Activated CD8-positive, alpha-beta T cell treated with anti-CD3 and anti-CD28 coated beads for 36 hours (primary cell): ENCODE results near the gene DDX47. TPM values are rescaled to one million over a fixed set of nuclear protein-coding genes. Genes with fewer than 3 reads are reported as not detected.
"Not testable (repeated sequence)": the region's sequence is repeated elsewhere in the genome, so short reads cannot be mapped to it uniquely, and the experiment has no call there.

Experiments
- ATAC-seq: fragments of 200-7000 bp; cut with Tn5 transposase; one replicate; pipeline ENCODE4 v1.10.0; 2021; ENCODE audit warnings: mild to moderate bottlenecking, moderate library complexity
- CTCF ChIA-PET: fragments of 350-600 bp; sonication (Branson Sonifier 250); formaldehyde crosslinking; loops from one replicate; lab custom pipeline; 2021; ENCODE audit warnings: antibody characterized with exemption; lab: Charles Lee
- POLR2A ChIA-PET: fragments of 350-600 bp; sonication (Branson Sonifier 250); formaldehyde crosslinking; loops from one replicate; lab custom pipeline; 2021; ENCODE audit warnings: antibody characterized with exemption; lab: Charles Lee
- DNase-seq: peaks from one replicate; pipeline ENCODE4 v3.0.0-alpha.2; 2020
- H3K27ac Mint-ChIP-seq: one replicate; pipeline ENCODE4 v1.8.0; 2021; ENCODE audit warnings: mild to moderate bottlenecking, mixed read lengths
- H3K27me3 Mint-ChIP-seq: one replicate; pipeline ENCODE4 v1.8.0; 2021; ENCODE audit warnings: mixed read lengths
- H3K36me3 Mint-ChIP-seq: one replicate; pipeline ENCODE4 v1.8.0; 2021; ENCODE audit warnings: low read depth, mixed read lengths
- H3K4me1 Mint-ChIP-seq: one replicate; pipeline ENCODE4 v1.8.0; 2021; ENCODE audit warnings: low read depth, mixed read lengths
- H3K4me3 Mint-ChIP-seq: one replicate; pipeline ENCODE4 v1.8.0; 2021; ENCODE audit warnings: mild to moderate bottlenecking, moderate library complexity, mixed read lengths
- H3K9me3 Mint-ChIP-seq: one replicate; pipeline ENCODE4 v1.8.0; 2021; ENCODE audit warnings: mixed read lengths
- intact Hi-C: fragments of 100-400 bp; cut with micrococcal nuclease; formaldehyde crosslinking; loops from one replicate; pipeline ENCODE4 v1.10.0; 2022
- total RNA-seq, 2 experiments: library from RNA; stranded (reverse); gene quantifications; one replicate each; pipeline ENCODE4 v1.2.3, GENCODE V29; 2021
- TF ChIP-seq, protein P1 (sequence below): fragments of 200-600 bp; IDR thresholded peaks from one replicate; pipeline ENCODE4 v1.8.0; 2022; ENCODE audit warnings: antibody characterized with exemption, mild to moderate bottlenecking

The DDX47 gene
- total RNA-seq, 2 experiments from 2014 or later = 86.0 to 96.9 TPM

DNA sequence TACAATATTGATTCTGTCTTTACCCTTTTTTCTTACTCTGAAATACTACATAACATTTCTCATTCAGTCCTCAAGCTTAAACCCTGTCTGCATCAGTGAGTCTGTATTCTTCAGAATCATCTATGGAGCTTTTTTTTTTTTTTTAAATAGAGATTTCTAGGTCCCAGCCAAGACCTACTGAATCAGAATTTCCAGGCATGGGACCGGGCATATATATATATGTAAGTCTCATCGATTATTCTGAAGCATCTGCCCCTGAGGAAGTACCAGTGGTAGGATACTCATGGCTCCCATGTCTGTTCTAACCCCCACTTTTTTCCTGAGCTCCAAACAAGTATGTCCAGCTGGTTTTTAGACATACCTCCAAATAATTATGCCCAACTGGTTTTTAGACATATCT lies 6.1 kb downstream of the DDX47 start:
- intact Hi-C loops = no loop called here
- Mint-ChIP-seq H3K36me3 (peaks cover 69% of the 10 kb centered on the region), H3K9me3 (no peaks in the 10 kb centered on the region), H3K4me1 (peaks cover 61% of the 10 kb centered on the region), H3K27ac (peak overlapping the region; percentile 68), H3K27me3 (no peaks in the 10 kb centered on the region), H3K4me3 (no peak overlapping the region)
- TF ChIP-seq, protein P1, sequence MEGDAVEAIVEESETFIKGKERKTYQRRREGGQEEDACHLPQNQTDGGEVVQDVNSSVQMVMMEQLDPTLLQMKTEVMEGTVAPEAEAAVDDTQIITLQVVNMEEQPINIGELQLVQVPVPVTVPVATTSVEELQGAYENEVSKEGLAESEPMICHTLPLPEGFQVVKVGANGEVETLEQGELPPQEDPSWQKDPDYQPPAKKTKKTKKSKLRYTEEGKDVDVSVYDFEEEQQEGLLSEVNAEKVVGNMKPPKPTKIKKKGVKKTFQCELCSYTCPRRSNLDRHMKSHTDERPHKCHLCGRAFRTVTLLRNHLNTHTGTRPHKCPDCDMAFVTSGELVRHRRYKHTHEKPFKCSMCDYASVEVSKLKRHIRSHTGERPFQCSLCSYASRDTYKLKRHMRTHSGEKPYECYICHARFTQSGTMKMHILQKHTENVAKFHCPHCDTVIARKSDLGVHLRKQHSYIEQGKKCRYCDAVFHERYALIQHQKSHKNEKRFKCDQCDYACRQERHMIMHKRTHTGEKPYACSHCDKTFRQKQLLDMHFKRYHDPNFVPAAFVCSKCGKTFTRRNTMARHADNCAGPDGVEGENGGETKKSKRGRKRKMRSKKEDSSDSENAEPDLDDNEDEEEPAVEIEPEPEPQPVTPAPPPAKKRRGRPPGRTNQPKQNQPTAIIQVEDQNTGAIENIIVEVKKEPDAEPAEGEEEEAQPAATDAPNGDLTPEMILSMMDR = no peak
- CTCF ChIA-PET = interaction anchor here (1.0 kb wide), 1 partner anchor 18 kb away, joined by 4 read pairs; no protein-coding TSS in a partner anchor
- no peak for DNase-seq
- POLR2A ChIA-PET = no interaction called here
- ATAC-seq = no peak

DNA sequence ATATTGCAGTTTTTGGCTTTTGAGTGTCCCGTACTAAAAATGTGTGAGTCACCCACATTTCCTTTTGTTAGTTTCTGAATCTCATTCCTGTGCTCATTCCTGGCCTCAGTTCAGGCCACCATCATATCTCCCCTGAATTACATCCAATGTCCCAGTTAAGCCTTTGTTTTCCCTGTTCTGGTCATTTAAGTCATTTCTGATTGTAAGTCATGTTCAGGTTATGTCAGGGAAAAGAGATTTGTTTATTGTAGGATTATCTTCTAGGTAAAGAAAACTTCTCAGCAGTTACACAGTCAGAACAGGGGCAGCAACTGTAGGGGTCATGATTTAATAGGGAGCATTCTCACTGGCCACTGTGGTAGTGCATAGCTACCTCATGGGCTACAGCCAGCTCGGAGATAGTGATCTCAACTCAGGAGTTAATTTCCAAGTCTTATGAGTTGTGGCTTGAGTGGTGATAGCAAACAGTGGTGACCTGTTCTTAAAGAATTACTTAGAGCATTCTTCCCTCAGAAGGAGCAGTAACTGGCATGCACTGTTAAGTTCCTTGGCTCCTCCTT lies 6.7 kb downstream of the DDX47 start:
- TF ChIP-seq, protein P1 = no peak
- ChIA-PET POLR2A (no interaction called here), CTCF (interaction anchor here (1.0 kb wide), 1 partner anchor 17 kb away, joined by 4 read pairs; no protein-coding TSS in a partner anchor)
- Mint-ChIP-seq H3K27ac (peak overlapping the region; percentile 4), H3K9me3 (no peaks in the 10 kb centered on the region), H3K27me3 (no peaks in the 10 kb centered on the region), H3K36me3 (peaks cover 69% of the 10 kb centered on the region), H3K4me3 (no peak overlapping the region), H3K4me1 (peaks cover 56% of the 10 kb centered on the region)
- ATAC-seq (no peak), DNase-seq (no peak)
- intact Hi-C loops = no loop called here

DNA sequence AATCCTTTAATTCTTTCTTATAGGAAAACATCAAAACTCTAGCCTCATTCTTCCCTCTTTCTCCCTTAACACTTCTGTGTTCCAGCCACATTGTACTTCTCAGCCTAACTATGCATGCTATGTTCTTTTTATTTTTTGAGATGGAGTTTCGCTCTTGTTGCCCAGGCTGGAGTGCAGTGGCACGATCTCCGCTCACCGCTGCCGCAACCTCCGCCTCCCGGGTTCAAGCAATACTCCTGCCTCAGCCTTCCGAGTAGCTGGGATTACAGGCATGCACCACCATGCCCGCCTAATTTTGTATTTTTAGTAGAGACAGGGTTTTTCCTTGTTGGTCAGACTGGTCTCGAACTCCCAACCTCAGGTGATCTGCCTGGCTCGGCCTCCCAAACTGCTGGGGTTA lies 7.2 kb downstream of the DDX47 start:
- H3K4me3 Mint-ChIP-seq, H3K9me3 Mint-ChIP-seq, H3K27me3 Mint-ChIP-seq, DNase-seq, POLR2A ChIA-PET, H3K27ac Mint-ChIP-seq, intact Hi-C loops, ATAC-seq: not testable (repeated sequence)
- peaks cover 71% of the 10 kb centered on the region for H3K36me3 Mint-ChIP-seq
- peaks cover 53% of the 10 kb centered on the region for H3K4me1 Mint-ChIP-seq
- CTCF ChIA-PET = interaction anchor here (3.7 kb wide), 1 partner anchor 32 kb away, joined by 19 read pairs; no protein-coding TSS in a partner anchor

DNA sequence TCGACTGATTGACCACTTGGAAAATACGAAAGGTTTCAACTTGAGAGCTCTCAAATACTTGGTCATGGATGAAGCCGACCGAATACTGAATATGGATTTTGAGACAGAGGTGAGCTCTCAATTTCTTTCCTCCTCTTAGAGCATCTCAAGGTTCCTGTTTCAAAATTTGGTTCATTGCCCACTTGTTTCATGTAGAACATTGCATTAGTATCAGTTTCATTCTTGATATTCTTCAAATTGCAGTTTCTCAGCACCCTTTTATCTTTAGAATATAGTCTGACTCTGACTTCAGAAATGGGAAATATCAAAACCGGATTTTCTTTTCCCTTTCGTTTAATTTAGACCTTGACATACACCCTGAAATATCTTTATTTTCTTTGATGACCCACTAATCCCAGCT lies 8.8 kb downstream of the DDX47 start:
- ATAC-seq (no peak), DNase-seq (no peak)
- peaks cover 64% of the 10 kb centered on the region for H3K36me3 Mint-ChIP-seq
- H3K4me1 Mint-ChIP-seq = peaks cover 37% of the 10 kb centered on the region
- ChIA-PET CTCF (interaction anchor here (1.0 to 3.7 kb wide), 5 partner anchors 8 to 33 kb away, joined by 3 to 19 read pairs (median 7); partner anchors contain the start of gene DDX47), POLR2A (interaction anchor here (0.6 to 1.4 kb wide), 3 partner anchors 8 to 969 kb away, joined by 3 to 6 read pairs (median 3); no protein-coding TSS in a partner anchor)
- no peaks in the 10 kb centered on the region for H3K9me3 Mint-ChIP-seq
- H3K27me3 Mint-ChIP-seq = no peaks in the 10 kb centered on the region
- TF ChIP-seq, protein P1 = no peak
- intact Hi-C loops = no loop called here
- H3K4me3 Mint-ChIP-seq = no peak overlapping the region
- H3K27ac Mint-ChIP-seq = no peak overlapping the region

DNA sequence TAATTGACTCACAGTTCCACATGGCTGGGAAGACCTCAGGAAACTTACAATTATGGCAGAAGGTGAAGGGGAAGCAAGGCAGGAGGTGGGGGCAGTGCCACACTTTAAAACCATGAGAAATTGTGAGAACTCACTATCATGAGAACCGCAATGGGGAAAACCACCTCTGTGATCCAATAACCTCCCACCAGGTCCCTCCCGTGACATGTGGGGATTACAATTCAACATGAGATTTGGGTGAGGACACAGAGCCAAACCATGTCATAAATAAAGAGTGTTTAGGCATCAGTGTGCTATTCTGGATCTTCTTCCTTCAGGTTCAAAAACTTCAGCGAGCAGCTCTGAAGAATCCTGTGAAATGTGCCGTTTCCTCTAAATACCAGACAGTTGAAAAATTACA lies 9.7 kb downstream of the DDX47 start:
- peaks cover 29% of the 10 kb centered on the region for H3K4me1 Mint-ChIP-seq
- POLR2A ChIA-PET = interaction anchor here (1.4 kb wide), 1 partner anchor 9 kb away, joined by 6 read pairs; no protein-coding TSS in a partner anchor
- no peak overlapping the region for H3K27ac Mint-ChIP-seq
- TF ChIP-seq, protein P1 = no peak
- no peak overlapping the region for H3K4me3 Mint-ChIP-seq
- H3K36me3 Mint-ChIP-seq = peaks cover 64% of the 10 kb centered on the region
- intact Hi-C loops = no loop called here
- CTCF ChIA-PET = interaction anchor here (1.1 to 3.7 kb wide), 4 partner anchors 9 to 34 kb away, joined by 3 to 19 read pairs (median 8); partner anchors contain the start of gene DDX47
- ATAC-seq = no peak
- H3K9me3 Mint-ChIP-seq = no peaks in the 10 kb centered on the region
- no peak for DNase-seq
- no peaks in the 10 kb centered on the region for H3K27me3 Mint-ChIP-seq
